GM12872 (cell line): ENCODE results near the gene HGFAC.

Experiments used
- CTCF ChIP-seq: IDR thresholded peaks from 3 replicates; pipeline ENCODE4 v1.5.1; 2011; ENCODE audit warnings: low read depth, mild to moderate bottlenecking, low read length, moderate library complexity; ENCODE audit not compliant: insufficient read depth

The HGFAC gene

DNA sequence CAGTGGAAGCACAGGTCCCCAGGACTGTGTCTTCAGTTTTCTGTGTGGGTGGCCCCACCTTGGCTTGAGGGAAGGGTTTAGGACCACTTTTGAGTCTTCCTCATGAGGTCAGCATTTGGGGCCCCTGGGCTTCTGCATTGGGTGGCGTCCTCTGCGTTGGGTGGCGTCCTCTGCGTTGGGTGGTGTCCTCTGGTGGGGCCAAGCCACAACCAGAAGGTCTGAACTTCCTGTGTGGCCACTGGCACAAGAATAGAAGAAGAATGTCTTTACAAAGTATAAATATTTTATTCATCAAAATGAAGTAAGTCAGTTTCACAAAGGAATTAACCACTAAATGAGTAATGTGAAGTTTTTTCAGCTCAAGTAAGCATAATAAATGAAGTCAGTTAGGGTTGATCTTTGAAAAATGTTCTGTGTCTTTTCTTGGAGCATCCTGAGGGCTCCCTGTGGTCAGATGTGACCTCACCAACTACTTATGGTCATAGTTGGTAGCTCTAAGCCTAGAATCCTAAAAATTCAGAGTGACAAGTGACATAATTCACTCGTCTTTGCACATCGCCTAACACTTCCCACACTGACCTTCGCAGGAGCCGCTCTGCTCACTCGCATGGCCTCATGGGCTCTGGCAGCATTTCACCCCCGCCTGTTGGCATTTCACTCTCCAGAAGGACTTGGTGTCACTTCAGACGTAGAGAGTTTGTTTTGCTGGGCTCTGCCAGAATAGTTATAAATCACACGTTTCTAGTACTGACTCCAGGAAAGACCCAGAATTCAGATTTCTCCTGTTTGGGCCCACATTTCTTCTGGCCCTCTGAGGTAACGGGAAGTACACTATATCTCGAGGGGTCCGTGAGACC lies 39.0 kb upstream of the HGFAC start:
- TF ChIP-seq CTCF: no peak

DNA sequence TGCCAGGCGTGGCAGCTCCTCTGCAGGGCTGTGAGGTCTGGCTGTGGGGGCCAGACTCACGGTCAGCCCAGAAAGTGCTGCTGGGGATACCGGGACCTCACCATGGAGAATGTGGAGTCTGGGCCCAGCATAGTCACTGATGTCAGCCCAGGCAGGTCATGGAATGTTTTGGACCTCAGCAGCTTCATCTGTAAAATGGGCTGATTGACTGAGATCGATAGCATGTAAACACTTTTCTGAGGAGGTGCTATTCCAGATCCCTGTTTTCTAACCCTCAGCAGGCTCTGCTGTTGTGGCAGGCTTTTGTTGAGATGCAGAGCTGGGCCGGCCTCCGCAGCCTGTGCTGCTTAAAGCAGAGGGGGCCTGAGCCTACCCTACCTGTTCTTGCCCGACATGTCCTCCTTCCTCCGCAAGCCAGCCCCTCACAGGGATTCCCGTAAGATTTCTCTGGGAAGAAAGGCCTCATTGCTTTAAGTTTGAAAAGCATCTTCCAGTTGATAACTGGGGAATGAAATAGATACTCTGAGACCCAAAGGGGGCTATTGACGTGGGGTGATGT lies 38.3 kb upstream of the HGFAC start:
- TF ChIP-seq CTCF: no peak

- 0 out of 3 replicates have a peak, but pooled peaks have one; percentile 14 for TF ChIP-seq CTCF
Measured at GRCh38 chr4:3404546-3404945, 37.2 kb upstream of the HGFAC start.

DNA sequence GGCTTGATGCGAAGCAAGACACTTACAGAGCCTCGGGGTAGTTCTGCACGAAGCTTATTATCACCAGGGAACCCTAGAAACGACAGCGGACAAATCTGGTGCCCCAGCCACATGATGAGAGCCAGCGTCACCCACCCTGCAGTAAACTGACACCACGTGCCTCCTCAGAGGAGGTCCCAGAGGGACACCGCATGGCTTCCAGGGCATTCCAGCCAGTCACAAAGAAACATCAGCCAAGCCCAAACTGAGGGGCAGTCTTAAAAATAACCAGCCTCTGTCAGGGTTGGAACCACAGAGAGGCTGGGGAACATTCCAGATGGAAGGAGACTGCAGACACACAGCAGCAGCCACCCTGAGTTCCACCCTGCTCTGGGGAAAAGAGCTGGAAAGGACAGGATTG lies 36.6 kb upstream of the HGFAC start:
- no peak for TF ChIP-seq CTCF

- no peak for TF ChIP-seq CTCF
Measured at GRCh38 chr4:3406021-3406420, 35.7 kb upstream of the HGFAC start.

- no peak for TF ChIP-seq CTCF
Measured at GRCh38 chr4:3406431-3406830, 35.3 kb upstream of the HGFAC start.

DNA sequence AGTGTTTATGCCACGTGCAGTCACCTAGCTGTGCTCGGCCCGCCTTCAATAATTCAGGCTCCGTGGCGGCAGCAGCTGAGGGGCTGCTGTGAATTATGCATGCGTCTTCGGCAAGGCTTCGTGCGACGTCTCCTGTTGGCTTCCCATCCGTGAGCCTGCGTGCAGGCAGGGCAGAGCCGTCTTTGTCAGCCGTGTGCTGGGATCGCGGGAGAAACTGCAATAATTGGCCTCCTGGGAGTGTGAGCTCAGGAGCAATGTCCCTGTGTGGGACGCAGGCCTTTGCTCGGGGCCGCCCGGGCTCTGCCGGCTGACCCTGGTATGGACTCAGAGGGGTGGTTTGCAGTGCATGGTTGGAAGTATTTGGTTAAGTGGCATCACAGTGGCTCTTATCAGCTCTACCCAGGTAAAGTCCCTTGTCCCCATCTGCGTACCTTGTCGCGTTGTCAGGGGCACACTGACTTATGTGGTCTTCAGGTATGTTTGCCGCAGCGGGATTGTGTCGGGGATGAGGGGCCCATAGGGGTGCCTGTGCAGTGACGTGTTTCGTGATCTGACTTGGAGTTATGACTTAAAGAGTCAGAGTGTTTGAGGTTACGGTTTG lies 34.5 kb upstream of the HGFAC start:
- TF ChIP-seq CTCF: no peak
